SK-N-SH (cell line): ENCODE measurements around the gene ARHGEF3. TPM values are rescaled to one million over a fixed set of nuclear protein-coding genes. Genes with fewer than 3 reads are reported as not detected.

ENCODE experiments used
- CTCF ChIA-PET: fragments of 300-600, 350-600 bp; formaldehyde crosslinking; extraction: SDS; loops from one replicate; lab custom pipeline; 2021; lab: Yijun Ruan, JAX
- POLR2A ChIA-PET: fragments of 350-600 bp; sonication (Branson Sonifier 250); formaldehyde crosslinking; extraction: SDS; loops from one replicate; lab custom pipeline; 2020; ENCODE audit warnings: antibody characterized with exemption, inconsistent platforms; lab: Yijun Ruan, JAX
- DNase-seq: peaks from one replicate; pipeline ENCODE4 v3.0.0; 2012
- H2AFZ ChIP-seq: fragments of 200-600 bp; sonication (generic); 2 replicates; pipeline ENCODE4 v1.8.1; 2016; ENCODE audit warnings: antibody characterized with exemption, mild to moderate bottlenecking, low read depth
- H3F3A ChIP-seq: fragments of 200-600 bp; sonication (generic); replicated peaks from 2 replicates; pipeline ENCODE3; 2016; ENCODE audit warnings: antibody characterized with exemption, mild to moderate bottlenecking; ENCODE audit not compliant: insufficient read depth
- H3K27ac ChIP-seq, 2 experiments: fragments of 200-500 bp in 1 of 2; fragments of 200-600 bp in 1 of 2; sonication (Bioruptor generic) in 1 of 2; sonication (generic), shearing (Covaris generic) in 1 of 2; 2 replicates each; pipeline versions ENCODE4 v1.5.1 to v1.6.1; 2014 to 2016; ENCODE audit warnings: low read depth in 2 of 2, inconsistent platforms in 1 of 2, low read length in 1 of 2, mild to moderate bottlenecking in 1 of 2, mixed read lengths in 1 of 2
- H3K27me3 ChIP-seq: fragments of 200-600 bp; sonication (generic), shearing (Covaris generic); 2 replicates; pipeline ENCODE4 v1.6.1; 2016; ENCODE audit warnings: mixed run types; ENCODE audit not compliant: insufficient read depth
- H3K36me3 ChIP-seq, 2 experiments: fragments of 200-500 bp in 1 of 2; fragments of 200-600 bp in 1 of 2; sonication (Bioruptor generic) in 1 of 2; sonication (generic) in 1 of 2; replicated peaks in 1 of 2; 2 replicates each; pipeline versions ENCODE3 to v1.5.1; 2014 to 2016; ENCODE audit warnings: low read length in 1 of 2, mild to moderate bottlenecking in 1 of 2; ENCODE audit not compliant: insufficient read depth in 2 of 2, control insufficient read depth in 1 of 2
- H3K4me1 ChIP-seq, 2 experiments: fragments of 200-500 bp in 1 of 2; fragments of 200-600 bp in 1 of 2; sonication (Bioruptor generic) in 1 of 2; sonication (generic), shearing (Covaris generic) in 1 of 2; 2 replicates each; pipeline versions ENCODE4 v1.5.1 to v1.6.1; 2014 to 2016; ENCODE audit warnings: low read depth in 1 of 2, low read length in 1 of 2, mixed run types in 1 of 2; ENCODE audit not compliant: insufficient read depth in 2 of 2, control insufficient read depth in 1 of 2
- H3K4me2 ChIP-seq: fragments of 200-600 bp; sonication (generic), shearing (Covaris generic); 2 replicates; pipeline ENCODE4 v1.6.1; 2017; ENCODE audit warnings: mixed run types
- H3K4me3 ChIP-seq, 2 experiments: fragments of 200-500 bp in 1 of 2; fragments of 200-600 bp in 1 of 2; sonication (Bioruptor generic) in 1 of 2; sonication (generic), shearing (Covaris generic) in 1 of 2; 2 replicates each; pipeline versions ENCODE4 v1.5.1 to v1.8.1; 2014 to 2016; ENCODE audit warnings: low read depth in 2 of 2, inconsistent platforms in 1 of 2, low read length in 1 of 2, mild to moderate bottlenecking in 1 of 2, mixed read lengths in 1 of 2, moderate library complexity in 1 of 2
- H3K79me2 ChIP-seq: fragments of 200-600 bp; sonication (generic); 2 replicates; pipeline ENCODE4 v1.8.1; 2017; ENCODE audit warnings: mild to moderate bottlenecking; ENCODE audit not compliant: insufficient read depth
- H3K9ac ChIP-seq: fragments of 200-600 bp; sonication (generic); 2 replicates; pipeline ENCODE4 v1.6.1; 2017; ENCODE audit warnings: mixed run types
- H3K9me2 ChIP-seq: fragments of 200-600 bp; sonication (generic); 2 replicates; pipeline ENCODE4 v1.6.1; 2017; ENCODE audit warnings: mixed run types
- H3K9me3 ChIP-seq: fragments of 200-600 bp; sonication (generic); 2 replicates; pipeline ENCODE4 v1.6.1; 2017; ENCODE audit warnings: mixed run types, mild to moderate bottlenecking, moderate library complexity
- H4K20me1 ChIP-seq: fragments of 200-600 bp; sonication (generic); 2 replicates; pipeline ENCODE4 v1.6.1; 2017; ENCODE audit warnings: mild to moderate bottlenecking, mixed run types; ENCODE audit not compliant: insufficient read depth
- ELF1 ChIP-seq: IDR thresholded peaks from 2 replicates; pipeline ENCODE4 v1.4.0; 2012
- EZH2phosphoT487 ChIP-seq: fragments of 200-600 bp; sonication (generic); IDR thresholded peaks from 2 replicates; pipeline ENCODE4 v1.6.1; 2017; ENCODE audit warnings: low read depth, mixed run types, mild to moderate bottlenecking, antibody characterized with exemption, moderate library complexity, borderline replicate concordance
- FOXJ3 ChIP-seq: sonication (generic); formaldehyde crosslinking; IDR thresholded peaks from 2 replicates; pipeline ENCODE4 v1.5.1; 2020; ENCODE audit warnings: mild to moderate bottlenecking, missing genetic modification reagents
- GABPA ChIP-seq: IDR thresholded peaks from 2 replicates; pipeline ENCODE4 v1.4.0; 2012; ENCODE audit warnings: low read depth, mild to moderate bottlenecking
- IRF3 ChIP-seq: fragments of 150-350 bp; IDR thresholded peaks from 2 replicates; pipeline ENCODE4 v1.6.1; 2016; ENCODE audit warnings: mild to moderate bottlenecking, low read depth, low read length
- MAX ChIP-seq: IDR thresholded peaks from 2 replicates; pipeline ENCODE4 v1.4.0; 2012; ENCODE audit warnings: low read depth
- RAD21 ChIP-seq: IDR thresholded peaks from 2 replicates; pipeline ENCODE4 v1.6.1; 2012; ENCODE audit warnings: mild to moderate bottlenecking, low read length
- RCOR1 ChIP-seq: fragments of 150-350 bp; IDR thresholded peaks from 2 replicates; pipeline ENCODE4 v1.6.1; 2017; ENCODE audit warnings: antibody characterized with exemption, low read length
- REST ChIP-seq: IDR thresholded peaks from 2 replicates; pipeline ENCODE4 v1.6.1; 2012; ENCODE audit warnings: mild to moderate bottlenecking, low read depth, low read length, moderate library complexity
- RFX5 ChIP-seq: IDR thresholded peaks from 2 replicates; pipeline ENCODE4 v1.6.1; 2012; ENCODE audit warnings: mild to moderate bottlenecking, improper control_type of control experiment, low read length
- SMC3 ChIP-seq: IDR thresholded peaks from 2 replicates; pipeline ENCODE4 v1.6.1; 2012; ENCODE audit warnings: low read depth, low read length, improper control_type of control experiment
- TAF1 ChIP-seq: IDR thresholded peaks from 2 replicates; pipeline ENCODE4 v1.6.1; 2012; ENCODE audit warnings: low read depth, mild to moderate bottlenecking, low read length, moderate library complexity, borderline replicate concordance
- TEAD4 ChIP-seq: IDR thresholded peaks from 2 replicates; pipeline ENCODE4 v1.4.0; 2012; ENCODE audit warnings: mild to moderate bottlenecking, borderline replicate concordance; ENCODE audit not compliant: insufficient read depth
- USF1 ChIP-seq: IDR thresholded peaks from 2 replicates; pipeline ENCODE4 v1.4.0; 2012; ENCODE audit warnings: low read depth, borderline replicate concordance
- ZBTB33 ChIP-seq: IDR thresholded peaks from 2 replicates; pipeline ENCODE4 v1.4.0; 2012; ENCODE audit warnings: low read depth, borderline replicate concordance
- WGBS: methylation state at CpG from one replicate; pipeline ENCODE4 v1.1.6; 2017; ENCODE audit warnings: low lambda C conversion rate; 5-methylcytosine and 5-hydroxymethylcytosine counted together
- polyA plus RNA-seq, 3 experiments: library from polyadenylated mRNA; depleted of rRNA; stranded (reverse); fragments of >200 nt; gene quantifications; 2 replicates each; pipeline ENCODE4 v1.2.3, GENCODE V29; 2012

Gene ARHGEF3
- polyA plus RNA-seq, 1 of the 3 experiments (the other 2 are of a cell fraction), result 5.9 TPM

GRCh38 chr3:56739036-56739435 is 62.7 kb downstream of the ARHGEF3 start:
- Histone ChIP-seq H3K27ac (no peak overlapping the region), H3F3A (peaks cover 3% of the 10 kb centered on the region), H2AFZ (no peak overlapping the region), H3K4me1 (no peaks in the 10 kb centered on the region), H3K79me2 (no peaks in the 10 kb centered on the region), H3K9ac (no peak overlapping the region), H3K9me2 (no peaks in the 10 kb centered on the region), H3K4me3 (no peak overlapping the region), H3K4me2 (no peak overlapping the region), H3K9me3 (no peaks in the 10 kb centered on the region), H3K36me3 (no peaks in the 10 kb centered on the region), H4K20me1 (no peaks in the 10 kb centered on the region), H3K27me3 (no peaks in the 10 kb centered on the region)
- no peak for DNase-seq
- TF ChIP-seq RCOR1, result no peak
- no peak for TF ChIP-seq SMC3
- TF ChIP-seq IRF3, result no peak
- TF ChIP-seq RAD21, result no peak
- no peak for TF ChIP-seq EZH2phosphoT487
- no peak for TF ChIP-seq GABPA
- no peak for TF ChIP-seq TAF1
- TF ChIP-seq ZBTB33, result no peak
- TF ChIP-seq FOXJ3 (CRISPR knock-in tag), result no peak
- no peak for TF ChIP-seq RFX5
- no peak for TF ChIP-seq MAX
- no peak for TF ChIP-seq TEAD4
- TF ChIP-seq USF1, result no peak
- no peak for TF ChIP-seq ELF1
- TF ChIP-seq REST, result no peak
- ChIA-PET CTCF (interaction anchor here (0.6 kb wide), 1 partner anchor 37 kb away, joined by 3 read pairs; no protein-coding TSS in a partner anchor), POLR2A (no interaction called here)
- WGBS, result 98% methylated on average over 6 of the region's 6 CpGs
